CD8-positive, alpha-beta memory T cell (primary cell): ENCODE data around the gene AGRN. TPM values are rescaled to one million over a fixed set of nuclear protein-coding genes. Genes with fewer than 3 reads are reported as not detected.

Source experiments
- polyA plus RNA-seq: library from polyadenylated mRNA; unstranded; fragments of 300-500 nt; fragmentation: Illumina TruSeq; gene quantifications from one replicate; pipeline ENCODE4 v1.2.3, GENCODE V29; 2021
- total RNA-seq, 2 experiments: library from RNA; stranded (reverse); gene quantifications; one replicate each; pipeline ENCODE4 v1.2.3, GENCODE V29; 2021

Gene AGRN
- total and polyA plus RNA-seq, 3 experiments from 2014 or later: 7.1 to 8.0 TPM; not detected in 1

Other genes with a start within 250 kb of the AGRN start
- gene SAMD11, start 96.2 kb upstream of the AGRN start, total RNA-seq: not detected
- gene SAMD11, start 96.2 kb upstream of the AGRN start, polyA plus RNA-seq: 0.20 TPM
- gene NOC2L, start 60.9 kb upstream of the AGRN start, total RNA-seq: 100 to 1,000 TPM; 175 to 187 TPM
- gene NOC2L, start 60.9 kb upstream of the AGRN start, polyA plus RNA-seq: 72.3 TPM
- 10 to 100 TPM; 27.6 to 28.6 TPM for gene KLHL17, start 59.5 kb upstream of the AGRN start, total RNA-seq
- 1.4 TPM for gene KLHL17, start 59.5 kb upstream of the AGRN start, polyA plus RNA-seq
- 1 to 10 TPM; 2.7 to 3.5 TPM for gene PLEKHN1, start 53.6 kb upstream of the AGRN start, total RNA-seq
- 0.49 TPM for gene PLEKHN1, start 53.6 kb upstream of the AGRN start, polyA plus RNA-seq
- gene PERM1, start 38.0 kb upstream of the AGRN start, total RNA-seq: not detected
- gene PERM1, start 38.0 kb upstream of the AGRN start, polyA plus RNA-seq: not detected
- gene HES4, start 20.0 kb upstream of the AGRN start, total RNA-seq: under 1 TPM; 0.24 to 0.62 TPM
- gene HES4, start 20.0 kb upstream of the AGRN start, polyA plus RNA-seq: not detected
- gene ISG15, start 6.6 kb upstream of the AGRN start, total RNA-seq: 10 to 100 TPM; 16.9 to 20.4 TPM
- gene ISG15, start 6.6 kb upstream of the AGRN start, polyA plus RNA-seq: 250 TPM
- gene RNF223, start 54.2 kb downstream of the AGRN start, total RNA-seq: not detected
- gene RNF223, start 54.2 kb downstream of the AGRN start, polyA plus RNA-seq: not detected
- 10 to 100 TPM; 18.7 to 20.8 TPM for gene C1orf159, start 96.0 kb downstream of the AGRN start, total RNA-seq
- gene C1orf159, start 96.0 kb downstream of the AGRN start, polyA plus RNA-seq: 7.9 TPM
- not detected for gene TTLL10, start 153.8 kb downstream of the AGRN start, total RNA-seq
- not detected for gene TTLL10, start 153.8 kb downstream of the AGRN start, polyA plus RNA-seq
- 10 to 100 TPM; 91.0 to 97.1 TPM for gene TNFRSF18, start 186.5 kb downstream of the AGRN start, total RNA-seq
- gene TNFRSF18, start 186.5 kb downstream of the AGRN start, polyA plus RNA-seq: 2.0 TPM
- gene TNFRSF4, start 194.0 kb downstream of the AGRN start, total RNA-seq: 100 to 1,000 TPM; 180 to 193 TPM
- 1.9 TPM for gene TNFRSF4, start 194.0 kb downstream of the AGRN start, polyA plus RNA-seq
- gene SDF4, start 211.9 kb downstream of the AGRN start, total RNA-seq: 100 to 1,000 TPM; 158 to 169 TPM
- 108 TPM for gene SDF4, start 211.9 kb downstream of the AGRN start, polyA plus RNA-seq
- 10 to 100 TPM; 23.7 to 24.1 TPM for gene B3GALT6, start 212.1 kb downstream of the AGRN start, total RNA-seq
- 16.4 TPM for gene B3GALT6, start 212.1 kb downstream of the AGRN start, polyA plus RNA-seq
- 1 to 10 TPM in 1 of 2 experiments, under 1 TPM in 1; 0.51 to 1.1 TPM for gene C1QTNF12, start 226.6 kb downstream of the AGRN start, total RNA-seq
- not detected for gene C1QTNF12, start 226.6 kb downstream of the AGRN start, polyA plus RNA-seq